ENCODE measurements around the gene SPATA2. TPM values are rescaled to one million over a fixed set of nuclear protein-coding genes. Genes with fewer than 3 reads are reported as not detected.
"Not testable (repeated sequence)": the region's sequence is repeated elsewhere in the genome, so short reads cannot be mapped to it uniquely, and the experiment has no call there.

Gene SPATA2
- total RNA-seq, 1 donor from 2014 or later: 8.0 TPM

- H3K9me3 Mint-ChIP-seq: no peaks in the 10 kb centered on the region
- peaks cover 15% of the 10 kb centered on the region for H3K4me1 Mint-ChIP-seq
- no peaks in the 10 kb centered on the region for H3K27me3 Mint-ChIP-seq (ENCODE audit: low read depth)
- DNase-seq (ENCODE audit: low spot score in 2 of 2, unreplicated experiment in 2 of 2): no peak
- H3K4me3 Mint-ChIP-seq: no peak overlapping the region
- peak overlapping the region; percentile 65 for H3K27ac Mint-ChIP-seq
- H3K36me3 Mint-ChIP-seq: peaks cover 15% of the 10 kb centered on the region
- TF ChIP-seq CTCF (IDR thresholded peaks at IDR 0.05; ENCODE audit: unreplicated experiment): no peak
Measured at GRCh38 chr20:49866051-49866450, 49.3 kb downstream of the SPATA2 start.

DNA sequence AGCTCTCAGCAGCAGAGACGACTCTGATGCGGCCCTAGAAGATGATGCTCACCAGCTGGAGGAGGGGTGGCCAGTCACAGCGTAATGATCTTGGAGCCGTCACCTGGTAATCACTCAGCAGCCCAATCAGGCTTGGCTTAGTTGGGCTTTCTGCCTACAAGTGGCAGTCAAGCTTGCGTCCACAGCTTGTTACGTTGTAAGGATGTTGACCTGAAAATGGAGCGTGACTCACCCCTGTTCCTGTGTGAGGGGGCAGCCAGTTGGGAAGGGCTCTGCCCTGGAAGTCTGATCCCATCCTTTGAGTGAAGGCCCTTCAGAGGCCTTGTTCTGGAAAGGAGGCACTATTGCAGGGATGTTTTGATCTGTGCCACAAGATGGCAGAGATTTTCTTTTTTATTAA, 49.8 kb downstream of the SPATA2 start:
- no peak for DNase-seq (ENCODE audit: low spot score in 2 of 2, unreplicated experiment in 2 of 2)
- Mint-ChIP-seq H3K4me3 (no peak overlapping the region), H3K4me1 (peaks cover 15% of the 10 kb centered on the region), H3K27me3 (ENCODE audit: low read depth) (no peaks in the 10 kb centered on the region), H3K9me3 (no peaks in the 10 kb centered on the region), H3K36me3 (peaks cover 15% of the 10 kb centered on the region), H3K27ac (no peak overlapping the region)
- no peak for TF ChIP-seq CTCF (IDR thresholded peaks at IDR 0.05; ENCODE audit: unreplicated experiment)

DNA sequence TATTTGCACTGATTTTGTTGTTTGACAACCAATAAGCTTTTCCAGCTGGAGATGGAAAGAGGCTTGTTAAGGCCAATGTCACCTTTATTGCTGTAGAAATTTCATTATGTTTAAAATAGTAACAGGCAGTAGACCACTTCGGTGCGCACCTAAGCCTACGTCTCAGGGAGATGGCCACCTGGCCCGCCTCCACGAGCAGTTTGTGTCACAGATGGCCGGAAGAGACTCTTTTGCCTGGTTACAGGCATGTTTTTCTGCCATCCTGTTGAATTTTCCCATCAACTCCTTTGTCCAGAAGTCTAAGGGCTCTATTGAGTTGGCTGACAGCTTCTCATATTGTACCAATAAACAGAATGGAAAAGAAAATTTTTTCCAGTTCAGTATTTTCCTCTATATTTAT, 51.7 kb downstream of the SPATA2 start:
- TF ChIP-seq CTCF (IDR thresholded peaks at IDR 0.05; ENCODE audit: unreplicated experiment): no peak
- Mint-ChIP-seq H3K27me3 (ENCODE audit: low read depth) (no peaks in the 10 kb centered on the region), H3K9me3 (no peaks in the 10 kb centered on the region), H3K4me1 (peaks cover 16% of the 10 kb centered on the region), H3K27ac (no peak overlapping the region), H3K36me3 (peaks cover 12% of the 10 kb centered on the region), H3K4me3 (no peak overlapping the region)
- DNase-seq (ENCODE audit: low spot score in 2 of 2, unreplicated experiment in 2 of 2): no peak

- Mint-ChIP-seq H3K27ac (no peak overlapping the region), H3K4me1 (peaks cover 16% of the 10 kb centered on the region), H3K36me3 (peaks cover 16% of the 10 kb centered on the region), H3K27me3 (ENCODE audit: low read depth) (no peaks in the 10 kb centered on the region), H3K9me3 (no peaks in the 10 kb centered on the region), H3K4me3 (no peak overlapping the region)
- TF ChIP-seq CTCF (IDR thresholded peaks at IDR 0.05; ENCODE audit: unreplicated experiment): no peak
- no peak for DNase-seq (ENCODE audit: low spot score in 2 of 2, unreplicated experiment in 2 of 2)
Measured at GRCh38 chr20:49862607-49863200, 52.6 kb downstream of the SPATA2 start.

DNA sequence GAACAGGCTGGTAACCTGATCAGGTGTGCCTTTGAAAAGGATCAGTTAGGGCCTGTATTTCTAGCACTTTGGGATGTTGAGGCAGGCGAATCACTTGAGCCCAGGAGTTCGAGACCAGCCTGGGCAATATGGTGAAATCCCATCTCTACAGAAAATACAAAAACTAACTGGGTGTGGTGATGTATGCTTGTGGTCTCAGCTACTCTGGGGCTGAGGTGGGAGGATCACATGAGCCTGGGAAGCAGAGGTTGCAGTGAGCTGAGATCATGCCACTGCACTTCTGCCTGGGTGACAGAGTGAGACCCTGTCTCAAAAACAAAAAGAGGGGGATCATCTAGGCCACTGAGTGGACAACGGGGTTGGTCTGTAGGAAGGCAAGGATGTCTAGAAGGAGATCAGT, 54.1 kb downstream of the SPATA2 start:
- Mint-ChIP-seq H3K27ac (peak overlapping the region; percentile 37), H3K36me3 (peaks cover 21% of the 10 kb centered on the region)
- not testable (repeated sequence) for H3K27me3 Mint-ChIP-seq (ENCODE audit: low read depth); H3K9me3 Mint-ChIP-seq; DNase-seq (ENCODE audit: low spot score in 2 of 2, unreplicated experiment in 2 of 2); H3K4me1 Mint-ChIP-seq; H3K4me3 Mint-ChIP-seq

DNA sequence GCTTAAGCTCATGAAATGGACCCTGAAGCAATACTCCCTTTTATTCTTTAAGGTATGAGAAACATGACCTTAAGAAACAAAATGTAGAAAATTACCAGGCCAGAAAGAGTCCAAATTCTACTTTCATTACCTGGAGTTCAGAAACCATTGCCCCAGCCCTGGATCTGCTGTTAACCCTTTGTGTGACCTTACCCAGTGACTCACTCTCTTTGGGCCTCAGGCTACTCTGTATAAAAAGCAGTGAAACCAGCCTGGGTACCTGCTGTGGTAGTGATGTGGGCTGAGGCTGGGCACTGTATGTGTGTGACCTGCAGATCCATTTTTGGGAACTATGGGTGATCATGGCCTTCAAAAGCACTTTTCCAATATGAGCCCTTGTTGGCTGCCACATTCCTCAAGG, 55.5 kb downstream of the SPATA2 start:
- no peak for TF ChIP-seq CTCF (IDR thresholded peaks at IDR 0.05; ENCODE audit: unreplicated experiment)
- peak overlapping the region; percentile 82 for H3K27ac Mint-ChIP-seq
- H3K36me3 Mint-ChIP-seq: peaks cover 18% of the 10 kb centered on the region

More for the DNA sequence above, 55.5 kb downstream of the SPATA2 start:
- Mint-ChIP-seq H3K4me3 (no peak overlapping the region), H3K9me3 (no peaks in the 10 kb centered on the region), H3K4me1 (peaks cover 5% of the 10 kb centered on the region), H3K27me3 (ENCODE audit: low read depth) (no peaks in the 10 kb centered on the region)
- no peak for DNase-seq (ENCODE audit: low spot score in 2 of 2, unreplicated experiment in 2 of 2)
